SK-N-SH treated with all-trans-retinoic acid at 6 μM for 48 hours (cell line): Measurements from ENCODE around the gene FMOD.

Source experiments
- ARNTL ChIP-seq: fragments of 450-650 bp; formaldehyde crosslinking; IDR thresholded peaks from 2 replicates; pipeline ENCODE4 v1.5.0; 2020; ENCODE audit warnings: low read depth, mild to moderate bottlenecking, moderate library complexity, borderline replicate concordance
- GLIS3 ChIP-seq: fragments of 250-450 bp; sonication (Bioruptor Pico); IDR thresholded peaks from 2 replicates; pipeline ENCODE4 v1.5.0; 2020; ENCODE audit warnings: mild to moderate bottlenecking, moderate library complexity
- ISL1 ChIP-seq: fragments of 250-450 bp; sonication (Bioruptor Pico); IDR thresholded peaks from 2 replicates; pipeline ENCODE4 v2.1.2; 2022; ENCODE audit warnings: mild to moderate bottlenecking, moderate library complexity
- OSR1 ChIP-seq: fragments of 250-450 bp; sonication (Bioruptor Pico); IDR thresholded peaks from 2 replicates; pipeline ENCODE4 v1.8.0; 2022; ENCODE audit warnings: moderate library complexity, mild to moderate bottlenecking, inconsistent platforms
- PPARA ChIP-seq: fragments of 250-450 bp; sonication (Bioruptor Pico); IDR thresholded peaks from 2 replicates; pipeline ENCODE4 v1.5.0; 2020; ENCODE audit warnings: mild to moderate bottlenecking, borderline replicate concordance
- RARB ChIP-seq: fragments of 250-450 bp; sonication (Bioruptor Pico); IDR thresholded peaks from 2 replicates; pipeline ENCODE4 v1.8.0; 2021; ENCODE audit warnings: mild to moderate bottlenecking, moderate library complexity
- TOX ChIP-seq: fragments of 250-450 bp; sonication (Bioruptor Pico); IDR thresholded peaks from 2 replicates; pipeline ENCODE4 v1.8.0; 2021; ENCODE audit warnings: mild to moderate bottlenecking, moderate library complexity, borderline replicate concordance
- TSHZ2 ChIP-seq: fragments of 250-450 bp; sonication (Bioruptor Pico); IDR thresholded peaks from 2 replicates; pipeline ENCODE4 v1.5.0; 2020; ENCODE audit warnings: mild to moderate bottlenecking, moderate library complexity
- ZFP3 ChIP-seq: fragments of 250-450 bp; sonication (Bioruptor Pico); IDR thresholded peaks from 2 replicates; pipeline ENCODE4 v1.5.0; 2020; ENCODE audit warnings: mild to moderate bottlenecking, moderate library complexity
- ZFP30 ChIP-seq: fragments of 450-650 bp; formaldehyde crosslinking; IDR thresholded peaks from 2 replicates; pipeline ENCODE4 v1.5.0; 2022; ENCODE audit warnings: mild to moderate bottlenecking, moderate library complexity
- ZNF565 ChIP-seq: fragments of 450-650 bp; formaldehyde crosslinking; conservative IDR thresholded peaks from 2 replicates; pipeline ENCODE4 v1.5.0; 2020; ENCODE audit warnings: low read depth, mild to moderate bottlenecking, moderate library complexity
- ZNF70 ChIP-seq: fragments of 450-650 bp; formaldehyde crosslinking; IDR thresholded peaks from 2 replicates; pipeline ENCODE4 v1.5.0; 2020; ENCODE audit warnings: mild to moderate bottlenecking, moderate library complexity
- TF ChIP-seq, protein P1 (sequence below): fragments of 250-450 bp; sonication (Bioruptor Pico); IDR thresholded peaks from 2 replicates; pipeline ENCODE4 v1.5.1; 2020; ENCODE audit warnings: low read depth, mild to moderate bottlenecking, moderate library complexity

- TF ChIP-seq OSR1 (CRISPR knock-in tag), result no peak
- TF ChIP-seq, protein P1, sequence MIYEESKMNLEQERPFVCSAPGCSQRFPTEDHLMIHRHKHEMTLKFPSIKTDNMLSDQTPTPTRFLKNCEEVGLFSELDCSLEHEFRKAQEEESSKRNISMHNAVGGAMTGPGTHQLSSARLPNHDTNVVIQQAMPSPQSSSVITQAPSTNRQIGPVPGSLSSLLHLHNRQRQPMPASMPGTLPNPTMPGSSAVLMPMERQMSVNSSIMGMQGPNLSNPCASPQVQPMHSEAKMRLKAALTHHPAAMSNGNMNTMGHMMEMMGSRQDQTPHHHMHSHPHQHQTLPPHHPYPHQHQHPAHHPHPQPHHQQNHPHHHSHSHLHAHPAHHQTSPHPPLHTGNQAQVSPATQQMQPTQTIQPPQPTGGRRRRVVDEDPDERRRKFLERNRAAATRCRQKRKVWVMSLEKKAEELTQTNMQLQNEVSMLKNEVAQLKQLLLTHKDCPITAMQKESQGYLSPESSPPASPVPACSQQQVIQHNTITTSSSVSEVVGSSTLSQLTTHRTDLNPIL (CRISPR knock-in tag), result no peak
- no peak for TF ChIP-seq ZNF70
- no peak for TF ChIP-seq ARNTL (CRISPR knock-in tag)
- TF ChIP-seq ZFP3, result no peak
- no peak for TF ChIP-seq GLIS3 (CRISPR knock-in tag)
- no peak for TF ChIP-seq ZFP30
- TF ChIP-seq TOX, result no peak
- no peak for TF ChIP-seq TSHZ2 (CRISPR knock-in tag)
- no peak for TF ChIP-seq ZNF565 (CRISPR knock-in tag)
- TF ChIP-seq ISL1 (CRISPR knock-in tag), result no peak
- no peak for TF ChIP-seq PPARA (CRISPR knock-in tag)
- no peak for TF ChIP-seq RARB (CRISPR knock-in tag)
These were observed 13.9 kb upstream of the FMOD start for GRCh38 chr1:203364806-203365205.
